Measurements from ENCODE around the gene KANSL2. TPM values are rescaled to one million over a fixed set of nuclear protein-coding genes. Genes with fewer than 3 reads are reported as not detected.

Gene KANSL2
- total RNA-seq, 2 experiments from 2014 or later = 47.1 to 52.7 TPM

- Histone ChIP-seq H3K4me3 (ENCODE audit: low read depth, low read length, poor library complexity, severe bottlenecking) (no peak overlapping the region), H2AFZ (ENCODE audit: low read length) (no peak overlapping the region), H3K4me1 (ENCODE audit: insufficient read depth, low read length, poor library complexity, severe bottlenecking) (no peaks in the 10 kb centered on the region), H4K20me1 (ENCODE audit: insufficient read depth, low read length) (0 out of 2 replicates have a peak, but pooled peaks cover 8% of the 10 kb centered on the region), H3K79me2 (ENCODE audit: insufficient read depth, low read depth, low read length) (peaks cover 15% of the 10 kb centered on the region; the same call in 1 of the 2 replicates), H3K9me3 (ENCODE audit: low read length) (no peaks in the 10 kb centered on the region), H3K27ac (ENCODE audit: low read depth, low read length, poor library complexity, severe bottlenecking) (no peak overlapping the region), H3K9me2 (ENCODE audit: insufficient read depth, low read length) (no peaks in the 10 kb centered on the region), H3K4me2 (ENCODE audit: low read length) (no peak overlapping the region), H3K36me3 (ENCODE audit: insufficient read depth, low read length) (peaks cover 87% of the 10 kb centered on the region)
- ChIA-PET POLR2A (interaction anchor here (0.6 to 2.3 kb wide), 4 partner anchors 13 to 45 kb away, joined by 3 to 6 read pairs (median 4); no protein-coding TSS in a partner anchor), CTCF (ENCODE audit: unreplicated experiment) (no interaction called here)
- no TSS peak for BruUV-seq (replicated peaks)
- intact Hi-C loops (cut with micrococcal nuclease; ENCODE audit: unreplicated experiment) = no loop called here
- TF ChIP-seq EZH2phosphoT487 (IDR thresholded peaks at IDR 0.05; ENCODE audit: borderline replicate concordance, low read depth, low read length) = no peak
- TF ChIP-seq CTCF (conservative IDR thresholded peaks at IDR 0.05; ENCODE audit: low read length) = no peak
- DNase-seq (ENCODE audit: low spot score) = no peak
Measured at GRCh38 chr12:48690990-48691389, 9.0 kb upstream of the KANSL2 start.

- ChIA-PET CTCF (ENCODE audit: unreplicated experiment) (no interaction called here), POLR2A (interaction anchor here (0.6 to 2.3 kb wide), 3 partner anchors 12 to 45 kb away, joined by 3 to 6 read pairs (median 4); no protein-coding TSS in a partner anchor)
- no peak overlapping the region for H3K4me2 ChIP-seq (ENCODE audit: low read length)
- H3K36me3 ChIP-seq (ENCODE audit: insufficient read depth, low read length) = peaks cover 82% of the 10 kb centered on the region
- H3K9me2 ChIP-seq (ENCODE audit: insufficient read depth, low read length) = no peaks in the 10 kb centered on the region
- no peak overlapping the region for H2AFZ ChIP-seq (ENCODE audit: low read length)
- intact Hi-C loops (cut with micrococcal nuclease; ENCODE audit: unreplicated experiment) = no loop called here
- DNase-seq (ENCODE audit: low spot score) = no peak
- BruUV-seq (replicated peaks) = no TSS peak
- H3K79me2 ChIP-seq (ENCODE audit: insufficient read depth, low read depth, low read length) = peaks cover 15% of the 10 kb centered on the region; the same call in 1 of the 2 replicates
- no peaks in the 10 kb centered on the region for H3K4me1 ChIP-seq (ENCODE audit: insufficient read depth, low read length, poor library complexity, severe bottlenecking)
- H3K4me3 ChIP-seq (ENCODE audit: low read depth, low read length, poor library complexity, severe bottlenecking) = no peak overlapping the region
- H3K27ac ChIP-seq (ENCODE audit: low read depth, low read length, poor library complexity, severe bottlenecking) = no peak overlapping the region
- no peak for TF ChIP-seq EZH2phosphoT487 (IDR thresholded peaks at IDR 0.05; ENCODE audit: borderline replicate concordance, low read depth, low read length)
- no peak for TF ChIP-seq CTCF (conservative IDR thresholded peaks at IDR 0.05; ENCODE audit: low read length)
- H3K9me3 ChIP-seq (ENCODE audit: low read length) = no peaks in the 10 kb centered on the region
- H4K20me1 ChIP-seq (ENCODE audit: insufficient read depth, low read length) = 0 out of 2 replicates have a peak, but pooled peaks cover 8% of the 10 kb centered on the region
Measured at GRCh38 chr12:48690436-48690835, 8.4 kb upstream of the KANSL2 start.

GRCh38 chr12:48688836-48689235 lies 6.8 kb upstream of the KANSL2 start:
- Histone ChIP-seq H4K20me1 (ENCODE audit: insufficient read depth, low read length) (0 out of 2 replicates have a peak, but pooled peaks cover 8% of the 10 kb centered on the region), H3K9me2 (ENCODE audit: insufficient read depth, low read length) (no peaks in the 10 kb centered on the region), H3K36me3 (ENCODE audit: insufficient read depth, low read length) (peaks cover 66% of the 10 kb centered on the region), H3K9me3 (ENCODE audit: low read length) (no peaks in the 10 kb centered on the region), H3K4me3 (ENCODE audit: low read depth, low read length, poor library complexity, severe bottlenecking) (no peak overlapping the region), H3K79me2 (ENCODE audit: insufficient read depth, low read depth, low read length) (peaks cover 15% of the 10 kb centered on the region; the same call in 1 of the 2 replicates), H3K27ac (ENCODE audit: low read depth, low read length, poor library complexity, severe bottlenecking) (no peak overlapping the region), H2AFZ (ENCODE audit: low read length) (no peak overlapping the region), H3K4me1 (ENCODE audit: insufficient read depth, low read length, poor library complexity, severe bottlenecking) (no peaks in the 10 kb centered on the region), H3K4me2 (ENCODE audit: low read length) (no peak overlapping the region)
- BruUV-seq (replicated peaks) = no TSS peak
- no peak for TF ChIP-seq CTCF (conservative IDR thresholded peaks at IDR 0.05; ENCODE audit: low read length)
- TF ChIP-seq EZH2phosphoT487 (IDR thresholded peaks at IDR 0.05; ENCODE audit: borderline replicate concordance, low read depth, low read length) = no peak
- intact Hi-C loops (cut with micrococcal nuclease; ENCODE audit: unreplicated experiment) = no loop called here
- ChIA-PET POLR2A (no interaction called here), CTCF (ENCODE audit: unreplicated experiment) (no interaction called here)
- DNase-seq (ENCODE audit: low spot score) = no peak

Measured in OCI-LY7 (cell line).